HG03354 (cell line): ENCODE data around the gene PIEZO2.

Experiments used
- ATAC-seq: cut with Tn5 transposase; IDR thresholded peaks from one replicate; pipeline ENCODE4 v1.9.1; 2021; ENCODE audit warnings: mild to moderate bottlenecking; ENCODE audit not compliant: unreplicated experiment, poor library complexity, severe bottlenecking

The PIEZO2 gene

DNA sequence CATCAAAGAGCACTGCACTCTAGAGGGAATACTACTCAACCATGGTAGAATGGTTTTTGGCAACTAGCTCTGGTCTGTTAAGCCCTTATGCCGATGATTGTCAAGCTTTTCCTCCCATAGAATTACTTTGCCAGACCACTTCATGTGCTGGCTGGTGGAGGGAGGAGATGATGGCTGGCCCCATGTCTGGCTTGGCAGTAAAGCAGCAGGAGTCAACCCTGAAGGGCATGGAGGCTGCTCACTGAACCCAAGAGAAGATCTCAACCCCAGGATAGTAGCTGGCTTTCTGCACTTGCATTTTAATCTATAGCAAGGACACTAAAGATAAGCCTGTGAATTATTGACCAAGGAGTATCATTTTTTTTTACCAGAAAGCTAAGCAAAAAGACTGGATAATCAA, 309.9 kb downstream of the PIEZO2 start:
- no peak for ATAC-seq

DNA sequence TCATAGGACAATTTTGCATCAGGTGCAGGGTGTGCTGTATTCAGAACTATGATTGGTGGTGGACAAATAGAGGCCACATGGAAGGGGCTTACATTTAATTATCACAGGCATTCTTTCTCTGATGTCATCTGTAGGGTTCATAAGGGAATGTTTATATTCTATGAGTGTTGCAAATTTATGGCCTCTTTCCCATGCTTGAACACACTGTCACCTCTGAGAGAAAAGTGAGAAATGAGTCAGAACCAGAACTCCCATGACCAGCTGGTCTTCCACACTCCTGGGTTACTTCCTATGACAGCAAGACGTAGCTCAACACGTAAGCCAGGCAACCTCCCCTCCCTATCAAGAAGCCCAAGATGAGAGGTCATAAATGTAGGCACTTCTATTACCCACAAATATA, 310.8 kb downstream of the PIEZO2 start:
- no peak for ATAC-seq

DNA sequence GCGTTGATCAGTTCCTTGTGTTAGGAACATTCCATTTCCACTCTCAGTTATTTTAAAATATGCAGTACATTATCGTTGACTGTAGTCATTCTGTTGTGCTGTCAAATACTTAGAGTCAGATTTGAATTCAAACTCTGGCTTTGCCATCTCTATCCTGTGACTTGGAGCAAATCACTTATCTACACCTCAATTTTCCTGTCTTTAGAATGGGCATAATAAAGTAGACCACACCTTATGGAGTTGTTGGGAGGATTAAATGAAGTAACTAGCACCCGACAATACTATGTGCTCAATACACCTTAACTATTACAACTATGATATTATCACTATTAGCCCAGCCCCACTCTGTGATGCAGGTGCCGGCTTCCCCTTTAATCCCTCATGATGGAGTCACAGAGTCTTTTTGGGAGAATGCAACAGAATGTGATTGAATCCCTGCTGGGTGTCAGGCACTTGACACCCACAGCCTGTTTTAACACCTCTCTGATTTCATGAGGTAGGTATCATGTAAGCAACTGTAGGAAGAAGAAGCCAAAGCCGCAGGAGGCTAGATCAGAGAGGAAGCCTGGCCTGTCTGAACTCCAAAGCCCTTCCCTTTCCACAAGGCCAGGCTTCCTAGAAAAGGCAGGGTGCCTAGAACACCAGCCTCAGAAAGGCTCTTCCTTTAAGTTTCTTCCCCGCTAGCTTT, 315.1 kb downstream of the PIEZO2 start:
- no peak for ATAC-seq

DNA sequence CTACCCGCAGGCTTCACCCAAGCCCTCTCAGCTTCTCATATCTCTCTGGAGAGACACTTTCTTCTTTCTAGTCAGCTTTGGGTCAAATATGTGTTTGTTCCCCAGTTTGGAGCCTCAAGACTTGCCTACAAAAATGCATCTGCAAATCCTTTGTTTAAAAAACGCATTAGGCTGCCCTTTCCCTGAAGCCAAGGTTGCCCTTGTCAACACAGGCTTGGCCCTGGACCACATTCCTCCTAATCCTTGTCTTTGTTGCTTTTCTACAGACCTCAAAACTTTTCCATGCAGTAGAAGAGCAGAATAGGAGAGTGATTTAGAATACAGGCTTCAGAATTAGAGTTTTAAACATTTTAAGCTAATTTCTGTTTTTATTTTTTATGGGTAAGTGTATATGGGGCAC, 315.7 kb downstream of the PIEZO2 start:
- ATAC-seq = no peak

DNA sequence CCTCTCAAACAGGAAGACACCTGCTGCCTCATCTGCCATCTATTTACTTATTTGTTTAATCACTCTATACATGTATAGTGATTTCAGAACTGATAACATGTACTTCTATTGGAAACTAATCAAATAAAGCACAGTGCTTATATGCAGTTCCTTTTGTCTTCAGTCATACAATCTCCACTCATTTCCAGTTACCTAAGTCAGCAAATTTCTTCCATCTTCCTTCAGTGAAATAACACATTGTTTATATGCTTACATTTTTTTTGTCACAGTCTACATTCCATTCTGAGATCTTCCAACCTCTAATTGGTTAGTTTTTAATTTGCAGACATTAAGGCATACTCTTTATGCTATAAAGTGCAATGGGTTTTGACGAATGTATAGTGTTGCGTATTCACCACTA, 323.0 kb downstream of the PIEZO2 start:
- no peak for ATAC-seq

DNA sequence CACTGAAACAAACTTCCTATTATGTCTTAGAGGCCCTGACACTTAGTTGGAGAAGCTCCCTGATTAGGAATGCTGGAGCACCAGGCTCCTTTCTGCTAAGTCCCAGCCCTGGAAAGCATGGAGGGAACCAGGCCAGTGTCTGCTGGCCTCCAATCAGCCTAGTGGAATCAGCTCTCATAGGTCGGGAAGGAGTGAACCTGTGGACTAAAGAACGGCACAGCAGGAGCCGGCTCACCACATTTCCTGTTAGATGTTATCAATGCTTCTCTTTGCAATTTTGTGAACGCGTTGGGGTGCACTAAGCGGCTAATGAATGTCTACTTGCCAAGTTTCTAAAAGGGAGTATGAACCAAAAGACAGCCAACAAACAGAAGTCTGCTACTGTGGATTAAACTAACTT, 326.9 kb downstream of the PIEZO2 start:
- no peak for ATAC-seq

DNA sequence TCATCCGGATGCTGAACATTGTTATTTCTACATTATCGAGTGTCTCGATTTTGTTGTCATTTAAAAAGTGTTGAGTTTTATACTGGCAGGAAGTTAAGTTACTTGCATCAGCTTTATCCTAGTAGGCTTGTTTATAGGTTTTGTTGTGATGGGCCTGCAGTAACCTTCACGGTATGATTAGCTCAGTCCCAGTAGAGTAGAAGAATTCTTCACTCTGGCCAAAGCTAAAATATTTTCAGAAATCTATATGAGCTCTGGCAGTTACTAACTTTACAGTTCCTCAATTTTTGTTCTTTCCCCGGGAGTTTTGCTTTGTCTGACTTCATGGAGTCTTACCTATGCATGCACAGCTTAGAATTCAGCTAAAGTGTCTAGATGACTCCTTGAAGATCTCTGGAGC, 328.7 kb downstream of the PIEZO2 start:
- no peak for ATAC-seq

DNA sequence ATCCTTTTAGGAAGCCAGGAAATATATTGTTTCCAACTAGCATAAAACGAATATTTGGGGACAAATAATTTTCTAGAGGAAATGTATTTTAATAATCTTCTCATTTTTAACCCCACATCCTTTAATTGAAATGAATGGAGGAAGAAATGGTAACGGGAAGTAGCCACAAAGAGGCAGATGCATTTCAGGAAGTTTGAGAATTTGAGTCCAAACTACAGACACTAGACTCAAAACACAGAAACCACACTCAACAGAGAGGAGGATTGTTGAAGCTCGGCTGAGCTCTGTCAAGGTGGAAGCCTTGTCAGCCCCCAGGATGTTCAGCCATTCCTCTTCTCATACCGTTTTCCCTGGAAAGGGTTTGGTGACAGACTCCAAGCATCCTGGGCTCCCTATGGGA, 335.0 kb downstream of the PIEZO2 start:
- no peak for ATAC-seq

DNA sequence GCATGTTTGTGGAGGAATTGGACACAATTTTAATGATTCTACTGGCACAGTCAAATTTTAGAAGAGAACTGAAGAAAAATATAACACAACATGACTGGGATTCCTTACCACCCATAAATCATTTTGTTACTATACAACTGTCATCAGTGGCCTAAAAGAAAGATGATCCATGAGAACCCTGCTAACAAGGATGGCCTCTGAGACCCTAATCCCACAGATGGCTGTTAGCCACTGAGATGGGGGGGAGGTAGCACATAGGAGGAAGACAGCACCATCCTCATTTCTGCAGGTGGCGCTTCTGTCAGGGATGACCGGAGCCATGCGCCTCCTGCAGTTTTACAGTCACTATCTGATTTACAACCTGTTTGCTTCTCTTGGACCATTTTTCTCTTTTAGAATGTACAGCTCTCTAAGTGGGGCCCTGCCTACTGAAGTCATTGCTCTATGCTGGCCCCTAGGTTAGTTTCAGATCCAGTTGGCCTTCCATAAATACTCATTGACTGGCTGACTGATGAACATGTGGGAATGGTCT, 343.7 kb downstream of the PIEZO2 start:
- ATAC-seq = no peak

DNA sequence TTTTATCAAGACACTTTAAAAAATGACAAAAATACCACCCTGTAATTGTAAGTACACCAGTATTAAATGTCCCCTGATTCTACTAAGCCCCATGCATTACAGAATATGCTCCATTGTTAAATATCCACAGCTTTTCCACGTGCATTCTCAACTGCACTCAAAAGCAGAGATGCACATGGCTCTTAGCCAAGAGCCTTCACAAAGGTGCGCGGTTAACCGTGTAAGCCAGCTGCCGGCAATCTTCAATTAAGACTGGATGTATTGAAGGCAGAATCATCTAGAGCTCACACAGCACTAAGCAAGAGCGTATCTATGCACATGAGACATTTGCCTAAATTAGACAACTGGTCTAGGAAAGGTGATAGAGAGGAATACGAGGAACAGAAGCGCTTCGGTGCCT, 345.2 kb downstream of the PIEZO2 start:
- no peak for ATAC-seq

DNA sequence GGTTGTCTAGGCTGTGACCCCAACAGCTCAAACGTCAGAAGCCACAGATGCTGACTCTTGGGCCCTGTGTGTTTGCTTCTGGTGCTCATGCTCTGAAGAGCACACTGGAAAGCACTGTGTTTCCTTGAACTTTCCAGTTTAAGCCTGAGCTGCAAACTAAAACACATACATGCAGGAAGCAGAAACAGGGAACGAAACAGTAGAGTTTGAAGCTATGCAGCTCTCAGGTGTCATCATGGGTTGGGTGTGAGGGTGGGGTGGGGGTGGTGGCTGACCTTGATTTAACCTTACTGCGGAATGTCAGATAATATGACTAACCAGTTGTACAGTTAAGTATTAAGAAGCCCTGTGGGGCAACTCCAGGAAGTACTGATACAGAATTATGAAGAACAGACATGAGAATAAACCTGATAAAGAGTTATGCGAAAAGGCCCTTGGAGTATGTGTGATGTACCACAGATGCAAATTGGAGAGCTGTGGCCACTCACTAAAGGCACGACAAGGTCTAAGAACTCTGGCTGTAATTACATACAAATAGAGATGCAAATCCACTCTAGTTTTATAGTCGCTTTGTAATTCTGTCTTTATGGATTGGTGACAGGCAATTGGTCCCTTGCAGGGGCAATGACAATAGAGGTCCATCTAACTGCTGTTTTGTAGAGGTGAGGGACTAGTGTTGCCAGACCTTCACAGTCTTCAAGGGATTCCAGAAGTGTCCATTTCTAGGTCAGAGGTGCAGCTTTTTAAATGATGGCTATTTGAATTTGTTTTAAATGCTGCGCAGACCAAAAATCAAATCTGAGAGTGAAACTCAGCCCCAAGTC, 350.4 kb downstream of the PIEZO2 start:
- ATAC-seq = no peak

DNA sequence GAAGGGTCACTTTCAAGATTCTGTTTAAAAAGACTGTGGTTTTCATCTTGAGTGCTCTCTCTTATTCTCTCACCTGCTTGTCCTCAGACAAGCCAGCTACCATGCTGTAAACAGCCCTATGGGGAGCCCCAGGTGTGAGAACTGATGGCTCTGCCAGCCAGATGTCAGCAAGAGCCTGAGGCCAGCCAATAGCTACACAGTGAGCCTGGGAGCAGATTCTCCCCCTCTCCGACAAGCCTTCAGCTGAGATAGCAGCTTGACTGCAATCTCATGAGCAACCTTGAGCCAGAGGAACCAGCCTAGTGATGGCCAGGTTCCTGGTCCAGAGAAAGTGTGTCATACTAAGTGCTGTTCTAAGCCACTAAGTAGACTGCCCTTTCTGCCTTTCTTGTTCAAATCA, 351.5 kb downstream of the PIEZO2 start:
- ATAC-seq = no peak

DNA sequence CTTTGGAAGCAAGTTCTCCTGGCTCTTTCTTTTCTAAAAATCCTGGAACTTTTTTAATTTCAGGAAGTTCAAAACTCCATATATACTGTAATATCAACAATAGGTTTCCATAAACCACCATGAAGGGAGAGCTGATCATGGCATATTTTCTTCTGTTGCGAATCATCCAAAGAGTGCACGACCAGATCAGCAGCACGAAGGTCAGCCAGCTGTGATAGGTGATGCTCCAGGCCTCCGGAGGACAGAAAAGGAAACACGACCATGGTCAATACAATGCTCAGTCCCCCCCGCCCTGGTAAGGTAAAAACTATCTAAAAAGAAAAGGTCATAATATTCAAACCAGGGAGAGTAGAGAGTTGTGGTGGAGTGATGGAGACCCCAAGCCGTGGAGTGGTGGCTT, 354.6 kb downstream of the PIEZO2 start:
- no peak for ATAC-seq

DNA sequence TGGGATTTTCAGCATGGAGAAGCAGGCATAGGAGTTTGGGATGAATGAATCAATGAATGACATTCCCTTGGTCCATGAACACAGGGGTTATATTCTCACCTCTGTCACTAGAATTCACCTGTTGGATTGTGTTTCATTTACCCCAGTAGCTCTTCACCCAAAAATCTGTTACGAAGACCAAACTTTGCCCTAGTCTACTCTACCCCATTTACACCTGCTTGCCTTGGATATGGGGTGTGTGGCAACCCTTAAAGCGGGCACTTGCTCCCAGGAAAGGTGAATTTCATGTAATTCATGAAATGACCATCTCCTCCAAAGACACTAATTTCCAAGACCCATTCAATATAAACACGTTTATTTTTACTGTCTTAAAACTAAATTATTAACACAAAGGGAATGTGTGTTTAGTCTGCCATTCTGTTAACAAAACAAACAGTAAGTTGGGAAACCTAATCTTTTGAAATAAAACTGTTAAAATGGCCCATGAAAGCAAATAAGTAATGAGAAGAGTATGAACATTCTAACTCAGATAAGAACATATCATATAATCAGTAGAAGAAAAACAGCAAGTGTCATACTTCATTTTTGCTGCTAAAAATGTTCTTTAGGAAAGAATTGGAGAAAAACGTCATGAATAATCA, 355.5 kb downstream of the PIEZO2 start:
- ATAC-seq = no peak

DNA sequence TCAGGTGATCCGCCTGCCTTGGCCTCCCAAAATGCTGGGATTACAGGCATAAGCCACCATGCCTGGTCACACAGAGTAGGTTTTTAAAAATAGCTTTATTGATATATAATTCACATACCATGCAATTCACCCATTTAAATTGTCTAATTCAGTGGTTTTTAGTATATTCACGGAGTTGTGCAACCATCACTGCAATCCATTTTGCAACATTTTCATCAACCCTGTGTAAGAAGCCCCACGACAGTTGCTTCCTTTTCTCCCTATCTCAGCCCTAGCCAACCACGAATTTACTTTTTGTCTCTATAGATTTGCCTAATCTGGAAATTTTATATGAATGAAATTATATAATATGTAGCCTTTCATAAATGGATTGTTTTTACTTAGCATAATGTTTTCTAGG, 357.2 kb downstream of the PIEZO2 start:
- no peak for ATAC-seq

DNA sequence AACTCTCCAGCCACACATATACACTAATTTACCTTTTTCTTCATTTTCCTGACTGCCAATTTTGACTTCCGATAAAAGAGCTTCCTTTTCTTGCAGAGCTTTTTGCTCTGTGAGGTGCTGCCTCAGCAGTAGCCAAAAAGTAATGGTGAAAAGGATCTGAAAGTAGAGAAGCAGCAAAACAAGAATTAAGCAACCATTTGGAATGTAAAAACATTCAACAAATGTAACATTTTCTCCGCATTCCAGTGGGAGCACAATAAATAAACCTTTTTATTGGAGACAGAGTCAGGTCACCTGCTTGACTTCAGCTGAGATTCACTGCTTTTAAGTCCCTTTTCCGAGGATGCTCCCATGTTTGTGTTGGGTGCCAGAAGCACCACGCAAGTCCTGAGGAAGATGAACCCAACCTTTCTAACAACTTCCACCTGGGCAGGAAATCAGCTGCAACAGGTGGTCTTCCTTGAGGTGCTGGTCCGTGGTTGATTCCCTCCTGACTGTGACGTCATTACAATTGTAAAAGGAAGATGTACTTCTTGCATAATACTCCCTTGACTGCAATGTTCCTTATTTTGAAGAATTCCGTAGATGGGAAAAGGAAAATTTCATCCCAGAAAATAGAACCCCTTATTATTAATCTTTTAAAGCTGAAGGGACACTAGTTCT, 358.1 kb downstream of the PIEZO2 start:
- no peak for ATAC-seq

DNA sequence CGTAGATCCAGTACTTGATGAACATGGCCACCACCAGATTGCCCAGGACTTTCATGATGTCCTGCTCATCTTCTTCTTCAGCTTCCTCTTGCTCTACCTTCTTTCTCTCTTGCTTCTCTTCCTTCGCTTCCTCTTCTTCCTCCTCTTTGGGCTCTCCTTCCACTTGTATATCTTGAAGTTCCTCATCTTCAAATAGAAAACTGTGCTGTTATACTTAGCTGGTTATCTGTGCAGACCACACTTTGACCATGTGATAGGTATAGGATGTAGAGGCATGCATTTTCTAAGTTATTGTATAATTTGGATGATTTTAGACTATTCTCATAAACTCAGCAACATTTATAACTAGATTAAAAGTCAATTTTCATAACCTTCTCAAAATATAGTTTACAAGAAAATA, 360.2 kb downstream of the PIEZO2 start:
- ATAC-seq = no peak

DNA sequence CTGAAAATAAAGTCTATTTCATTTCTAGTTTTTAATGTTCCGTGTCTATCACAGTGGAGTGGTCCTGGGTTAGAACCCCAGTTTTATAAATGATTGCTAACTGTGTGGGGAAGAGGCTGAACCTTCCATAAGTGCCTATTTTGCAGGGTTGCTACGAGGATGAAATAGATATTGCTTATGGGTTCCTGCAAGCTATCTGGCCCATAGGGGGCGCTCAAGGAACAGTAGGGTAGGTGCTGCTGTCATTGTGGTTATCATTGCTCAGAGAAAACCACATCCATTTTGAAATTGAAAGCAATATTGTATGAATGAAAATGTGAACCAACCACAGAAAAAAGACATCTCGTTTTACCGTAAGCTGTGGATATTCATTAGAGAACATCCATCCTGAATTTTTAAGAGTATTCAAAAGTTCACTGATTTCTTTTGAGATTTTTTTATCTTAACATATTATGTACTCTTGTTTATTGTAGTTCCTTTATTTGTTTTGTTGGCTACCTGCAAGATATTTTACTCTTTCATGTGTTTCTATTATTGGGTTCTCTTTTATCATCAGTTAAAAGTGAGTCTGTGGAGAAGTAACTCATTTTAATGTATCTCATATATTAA, 362.0 kb downstream of the PIEZO2 start:
- ATAC-seq = peak; percentile 94

DNA sequence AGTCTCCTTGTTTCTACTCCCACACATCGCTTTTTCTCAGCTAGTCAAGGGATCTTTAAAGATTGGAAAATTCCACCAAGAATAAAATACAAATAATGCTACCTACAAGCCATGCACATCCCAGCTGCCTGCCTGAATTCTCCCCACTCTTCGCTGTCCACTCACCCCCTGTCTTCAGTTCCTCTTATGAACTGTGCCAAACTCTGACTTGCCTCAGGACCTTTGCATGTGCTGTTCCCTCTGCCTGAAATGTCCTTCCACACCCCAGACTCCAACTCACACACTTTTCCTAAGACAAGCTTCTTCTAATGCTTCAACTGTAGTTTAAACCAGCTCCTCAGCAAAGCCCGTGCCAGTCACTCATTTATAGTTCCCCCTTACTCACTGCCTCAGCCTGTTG, 363.6 kb downstream of the PIEZO2 start:
- ATAC-seq = no peak
